ENCODE data around the gene CBR1. TPM values are rescaled to one million over a fixed set of nuclear protein-coding genes. Genes with fewer than 3 reads are reported as not detected.

Gene CBR1
- total and polyA plus RNA-seq, 2 donors (not counting 3 experiments of a cell fraction or from before 2014, with no cell fraction given): 41.3 to 124 TPM

- TF ChIP-seq EZH2 (IDR thresholded peaks at IDR 0.05; ENCODE audit: borderline replicate concordance, low read depth, low read length, severe bottlenecking) (no peak), CTCF (IDR thresholded peaks at IDR 0.05; ENCODE audit: extremely low read depth in 1 of 2, insufficient read depth in 1 of 2, low read depth in 1 of 2, low read length in 2 of 2) (no peak), MAX (IDR thresholded peaks at IDR 0.05; ENCODE audit: insufficient read depth, insufficient read length) (no peak), POLR2A (IDR thresholded peaks at IDR 0.05; ENCODE audit: low read depth, low read length) (no peak), GATA2 (IDR thresholded peaks at IDR 0.05; ENCODE audit: insufficient read depth, insufficient read length, low read depth, low read length) (no peak), POLR2AphosphoS5 (IDR thresholded peaks at IDR 0.05; ENCODE audit: insufficient read depth, low read depth, low read length) (no peak), MYC (IDR thresholded peaks at IDR 0.05; ENCODE audit: low read depth, low read length) (no peak)
- no peaks in the 10 kb centered on the region for H3K9me3 ChIP-seq (replicated peaks; ENCODE audit: control insufficient read depth, insufficient read depth, low read length)
- no peak overlapping the region for H3K27ac ChIP-seq (ENCODE audit: insufficient read depth, low read depth, low read length)
- DNase-seq (ENCODE audit: low read depth, low spot score) (no peak), FAIRE-seq (no peak)
- no TSS peak for BruUV-seq (replicated peaks)
- H3K9me1 ChIP-seq (replicated peaks; ENCODE audit: control insufficient read depth, extremely low read depth, insufficient read depth, low read length): no peaks in the 10 kb centered on the region
- no peak overlapping the region for H3K9ac ChIP-seq (replicated peaks; ENCODE audit: extremely low read depth, insufficient read depth, low read length)
- intact Hi-C loops (cut with micrococcal nuclease) (loop anchor here (5.0 kb wide), 2 partner anchors 77 to 1277 kb away; no protein-coding TSS in a partner anchor), dilution Hi-C loops (cut with MboI; ENCODE audit: extremely low pct_ligation_motif_present, low sequenced_read_pairs) (no loop called here)
- no peaks in the 10 kb centered on the region for H3K4me1 ChIP-seq (ENCODE audit: control insufficient read depth, extremely low read depth, insufficient read depth, low read length)
- peaks cover 0 to 3% of the 10 kb centered on the region in 2 experiments for H3K27me3 ChIP-seq (ENCODE audit: control insufficient read depth in 2 of 2, insufficient read depth in 2 of 2, low read length in 2 of 2)
- H3K36me3 ChIP-seq (ENCODE audit: control insufficient read depth in 2 of 2, extremely low read depth in 1 of 2, insufficient read depth in 2 of 2, low read length in 2 of 2): no peaks in the 10 kb centered on the region
- H3K79me2 ChIP-seq (ENCODE audit: control insufficient read depth, insufficient read depth, low read length): no peaks in the 10 kb centered on the region
- H2AFZ ChIP-seq (ENCODE audit: low read depth, low read length): no peak overlapping the region
- POLR2A ChIA-PET: no interaction called here
- H4K20me1 ChIP-seq (replicated peaks; ENCODE audit: control insufficient read depth, extremely low read depth, insufficient read depth, low read length): no peaks in the 10 kb centered on the region
- no peak overlapping the region for H3K4me3 ChIP-seq (replicated peaks in 1 of 3; ENCODE audit: insufficient read depth in 1 of 3, low read depth in 1 of 3, low read length in 3 of 3)
- no peak overlapping the region for H3K4me2 ChIP-seq (ENCODE audit: insufficient read depth, low read length)
- CTCF ChIA-PET: interaction anchor here (0.6 kb wide), 1 partner anchor 184 kb away, joined by 3 read pairs; no protein-coding TSS in a partner anchor
Observed at GRCh38 chr21:36024782-36025181, 45.0 kb upstream of the CBR1 start.

Data from endothelial cell of umbilical vein (primary cell).